Activated T-cell treated with anti-CD3 and anti-CD28 coated beads, Interleukin-2, amount 50 U/mL, for 4 hours (primary cell): ENCODE results near the gene RAMP1. TPM values are rescaled to one million over a fixed set of nuclear protein-coding genes. Genes with fewer than 3 reads are reported as not detected.
"Not testable (repeated sequence)": the region's sequence is repeated elsewhere in the genome, so short reads cannot be mapped to it uniquely, and the experiment has no call there.

ENCODE experiments used
- ATAC-seq, 2 donors: fragments of 200-7000 bp; cut with Tn5 transposase; one replicate each; pipeline ENCODE4 v1.10.0; 2021
- DNase-seq: peaks from one replicate; pipeline ENCODE4 v3.0.0-alpha.2; 2020
- H3K27me3 Mint-ChIP-seq: one replicate; pipeline ENCODE4 v1.8.0; 2021; ENCODE audit warnings: low read depth, mixed read lengths
- H3K36me3 Mint-ChIP-seq: one replicate; pipeline ENCODE4 v1.8.0; 2022; ENCODE audit warnings: mixed read lengths; ENCODE audit not compliant: insufficient read depth
- H3K4me1 Mint-ChIP-seq: one replicate; pipeline ENCODE4 v1.8.0; 2021; ENCODE audit warnings: low read depth, mixed read lengths
- H3K4me3 Mint-ChIP-seq: one replicate; pipeline ENCODE4 v1.8.0; 2021; ENCODE audit warnings: mild to moderate bottlenecking, moderate library complexity, mixed read lengths
- H3K9me3 Mint-ChIP-seq: one replicate; pipeline ENCODE4 v1.8.0; 2021; ENCODE audit warnings: mixed read lengths
- total RNA-seq, 3 donors: library from RNA; stranded (reverse); gene quantifications; one replicate each; pipeline ENCODE4 v1.2.1, GENCODE V29; 2021

The RAMP1 gene
- total RNA-seq, 3 donors from 2014 or later, result 0.43 to 0.53 (median 0.46) TPM

- Mint-ChIP-seq H3K4me3 (no peak overlapping the region), H3K9me3 (peaks cover 3% of the 10 kb centered on the region), H3K36me3 (peaks cover 3% of the 10 kb centered on the region), H3K4me1 (peaks cover 60% of the 10 kb centered on the region), H3K27me3 (no peaks in the 10 kb centered on the region)
- DNase-seq (no peak), ATAC-seq (no peak)
These were observed 81.8 kb downstream of the RAMP1 start for GRCh38 chr2:237941239-237941638.

- no peak for ATAC-seq
- no peak for DNase-seq
- H3K4me3 Mint-ChIP-seq, result no peak overlapping the region
- peaks cover 3% of the 10 kb centered on the region for H3K36me3 Mint-ChIP-seq
- H3K27me3 Mint-ChIP-seq, result no peaks in the 10 kb centered on the region
- H3K9me3 Mint-ChIP-seq, result peaks cover 10% of the 10 kb centered on the region
- peaks cover 68% of the 10 kb centered on the region for H3K4me1 Mint-ChIP-seq
These were observed 83.1 kb downstream of the RAMP1 start for GRCh38 chr2:237942513-237942899.

- ATAC-seq, result no peak
- Mint-ChIP-seq H3K36me3 (peaks cover 3% of the 10 kb centered on the region), H3K4me1 (peaks cover 69% of the 10 kb centered on the region), H3K4me3 (no peak overlapping the region), H3K9me3 (peaks cover 10% of the 10 kb centered on the region), H3K27me3 (no peaks in the 10 kb centered on the region)
- no peak for DNase-seq
These were observed 84.1 kb downstream of the RAMP1 start for GRCh38 chr2:237943395-237944094.

- no peaks in the 10 kb centered on the region for H3K27me3 Mint-ChIP-seq
- H3K4me1 Mint-ChIP-seq, result peaks cover 68% of the 10 kb centered on the region
- H3K9me3 Mint-ChIP-seq, result peaks cover 10% of the 10 kb centered on the region
- DNase-seq, result no peak
- peaks cover 3% of the 10 kb centered on the region for H3K36me3 Mint-ChIP-seq
- no peak for ATAC-seq
- no peak overlapping the region for H3K4me3 Mint-ChIP-seq
These were observed 84.9 kb downstream of the RAMP1 start for GRCh38 chr2:237944302-237944701.

GRCh38 chr2:237946423-237946822 lies 87.0 kb downstream of the RAMP1 start:
- DNase-seq (no peak), ATAC-seq (no peak)
- H3K36me3 Mint-ChIP-seq, result peaks cover 3% of the 10 kb centered on the region
- no peaks in the 10 kb centered on the region for H3K27me3 Mint-ChIP-seq
- peaks cover 50% of the 10 kb centered on the region for H3K4me1 Mint-ChIP-seq
- H3K9me3 Mint-ChIP-seq, result peaks cover 10% of the 10 kb centered on the region
- no peak overlapping the region for H3K4me3 Mint-ChIP-seq

GRCh38 chr2:237951354-237951753 lies 91.9 kb downstream of the RAMP1 start:
- not testable (repeated sequence) for DNase-seq, H3K27me3 Mint-ChIP-seq, ATAC-seq, H3K36me3 Mint-ChIP-seq, H3K4me3 Mint-ChIP-seq, H3K9me3 Mint-ChIP-seq
- peaks cover 12% of the 10 kb centered on the region for H3K4me1 Mint-ChIP-seq

- Mint-ChIP-seq H3K27me3 (peaks cover 10% of the 10 kb centered on the region), H3K36me3 (no peaks in the 10 kb centered on the region), H3K9me3 (peaks cover 5% of the 10 kb centered on the region), H3K4me1 (peaks cover 13% of the 10 kb centered on the region), H3K4me3 (no peak overlapping the region)
- ATAC-seq (no peak), DNase-seq (no peak)
These were observed 92.5 kb downstream of the RAMP1 start for GRCh38 chr2:237951878-237952277.

GRCh38 chr2:237952851-237953250 lies 93.4 kb downstream of the RAMP1 start:
- no peak overlapping the region for H3K4me3 Mint-ChIP-seq
- no peak for ATAC-seq
- H3K4me1 Mint-ChIP-seq, result peaks cover 11% of the 10 kb centered on the region
- no peaks in the 10 kb centered on the region for H3K36me3 Mint-ChIP-seq
- H3K27me3 Mint-ChIP-seq, result peaks cover 17% of the 10 kb centered on the region
- no peak for DNase-seq
- H3K9me3 Mint-ChIP-seq, result no peaks in the 10 kb centered on the region

GRCh38 chr2:237955640-237956401 lies 96.4 kb downstream of the RAMP1 start:
- ATAC-seq (peak; percentile 65 to 80), DNase-seq (no peak)
- Mint-ChIP-seq H3K36me3 (no peaks in the 10 kb centered on the region), H3K27me3 (peaks cover 17% of the 10 kb centered on the region), H3K4me3 (no peak overlapping the region), H3K4me1 (peaks cover 11% of the 10 kb centered on the region), H3K9me3 (no peaks in the 10 kb centered on the region)

- Mint-ChIP-seq H3K4me3 (no peak overlapping the region), H3K4me1 (peaks cover 11% of the 10 kb centered on the region), H3K36me3 (no peaks in the 10 kb centered on the region), H3K9me3 (no peaks in the 10 kb centered on the region), H3K27me3 (peaks cover 17% of the 10 kb centered on the region)
- no peak for DNase-seq
- ATAC-seq, result peak in 1 of 2 donors; percentile 39
These were observed 96.9 kb downstream of the RAMP1 start for GRCh38 chr2:237956402-237956736.

GRCh38 chr2:237961637-237962036 lies 102.2 kb downstream of the RAMP1 start:
- no peak for ATAC-seq
- peaks cover 3% of the 10 kb centered on the region for H3K9me3 Mint-ChIP-seq
- H3K36me3 Mint-ChIP-seq, result no peaks in the 10 kb centered on the region
- H3K4me3 Mint-ChIP-seq, result no peak overlapping the region
- H3K4me1 Mint-ChIP-seq, result peaks cover 8% of the 10 kb centered on the region
- peaks cover 9% of the 10 kb centered on the region for H3K27me3 Mint-ChIP-seq
- DNase-seq, result no peak

Other genes with a start within 250 kb of the RAMP1 start
- 100 to 1,000 TPM; 160 to 203 (median 169) TPM for gene LRRFIP1, start 232.0 kb upstream of the RAMP1 start, total RNA-seq
- gene RBM44, start 60.8 kb upstream of the RAMP1 start, total RNA-seq, result under 1 TPM; 0.33 to 0.69 (median 0.68) TPM
- 10 to 100 TPM; 64.2 to 66.2 (median 66.1) TPM for gene UBE2F, start 107.4 kb downstream of the RAMP1 start, total RNA-seq
- gene SCLY, start 201.4 kb downstream of the RAMP1 start, total RNA-seq, result 10 to 100 TPM; 46.4 to 63.5 (median 60.1) TPM
- under 1 TPM; 0.08 to 0.35 (median 0.14) TPM for gene ESPNL, start 240.7 kb downstream of the RAMP1 start, total RNA-seq